H9 (cell line): ENCODE measurements around the gene RERE. TPM values are rescaled to one million over a fixed set of nuclear protein-coding genes. Genes with fewer than 3 reads are reported as not detected.

Experiments
- DNase-seq: peaks from one replicate; pipeline ENCODE4 v3.0.0-alpha.2; 2017
- H2AFZ ChIP-seq: one replicate; pipeline ENCODE4 v1.6.1; 2013; ENCODE audit warnings: mild to moderate bottlenecking, low read length, control low read depth, moderate library complexity
- H2AK5ac ChIP-seq: 2 replicates; pipeline ENCODE4 v1.6.1; 2013; ENCODE audit warnings: low read length, control low read depth, mixed read lengths; ENCODE audit not compliant: insufficient read length
- H2BK120ac ChIP-seq: one replicate; pipeline ENCODE4 v1.6.1; 2013; ENCODE audit warnings: low read depth, mild to moderate bottlenecking, low read length, control low read depth, inconsistent platforms; ENCODE audit not compliant: poor library complexity, severe bottlenecking
- H2BK12ac ChIP-seq: 2 replicates; pipeline ENCODE4 v1.6.1; 2013; ENCODE audit warnings: low read length, control low read depth, mixed read lengths, low read depth; ENCODE audit not compliant: insufficient read length
- H2BK15ac ChIP-seq: 2 replicates; pipeline ENCODE4 v1.6.1; 2013; ENCODE audit warnings: low read depth, low read length, control low read depth
- H2BK20ac ChIP-seq: one replicate; pipeline ENCODE4 v1.6.1; 2013; ENCODE audit warnings: low read depth, mild to moderate bottlenecking, low read length, control low read depth, inconsistent platforms; ENCODE audit not compliant: poor library complexity, severe bottlenecking
- H2BK5ac ChIP-seq: 2 replicates; pipeline ENCODE4 v1.6.1; 2013; ENCODE audit warnings: low read length, control low read depth, mixed read lengths; ENCODE audit not compliant: insufficient read length
- H3K14ac ChIP-seq: 2 replicates; pipeline ENCODE4 v1.6.1; 2013; ENCODE audit warnings: low read length, control low read depth; ENCODE audit not compliant: insufficient read depth
- H3K18ac ChIP-seq: 2 replicates; pipeline ENCODE4 v1.6.1; 2013; ENCODE audit warnings: low read depth, mild to moderate bottlenecking, mixed read lengths, low read length, control low read depth; ENCODE audit not compliant: insufficient read length
- H3K23ac ChIP-seq: 2 replicates; pipeline ENCODE4 v1.6.1; 2013; ENCODE audit warnings: low read length, control low read depth, mixed read lengths, low read depth; ENCODE audit not compliant: insufficient read length
- H3K23me2 ChIP-seq: 2 replicates; pipeline ENCODE4 v1.6.1; 2013; ENCODE audit warnings: low read depth, mild to moderate bottlenecking, mixed read lengths, low read length, control low read depth; ENCODE audit not compliant: insufficient read length, poor library complexity, severe bottlenecking
- H3K27ac ChIP-seq: 2 replicates; pipeline ENCODE4 v1.5.1; 2013; ENCODE audit warnings: low read length, control low read depth, mixed read lengths, low read depth; ENCODE audit not compliant: insufficient read length
- H3K27me3 ChIP-seq: 2 replicates; pipeline ENCODE4 v1.6.1; 2013; ENCODE audit warnings: low read length, control low read depth, inconsistent platforms; ENCODE audit not compliant: insufficient read depth
- H3K4ac ChIP-seq: 2 replicates; pipeline ENCODE4 v1.6.1; 2013; ENCODE audit warnings: low read depth, mild to moderate bottlenecking, control low read depth, inconsistent platforms, low read length, moderate library complexity
- H3K4me1 ChIP-seq: 2 replicates; pipeline ENCODE4 v1.6.1; 2013; ENCODE audit warnings: low read length, control low read depth, inconsistent platforms; ENCODE audit not compliant: insufficient read depth
- H3K4me2 ChIP-seq: 2 replicates; pipeline ENCODE4 v1.6.1; 2013; ENCODE audit warnings: low read length, control low read depth, mixed read lengths; ENCODE audit not compliant: insufficient read length, insufficient read depth
- H3K56ac ChIP-seq: 2 replicates; pipeline ENCODE4 v1.6.1; 2013; ENCODE audit warnings: low read depth, mild to moderate bottlenecking, mixed read lengths, low read length, control low read depth; ENCODE audit not compliant: insufficient read length
- H3K79me1 ChIP-seq: 2 replicates; pipeline ENCODE4 v1.6.1; 2013; ENCODE audit warnings: low read depth, mild to moderate bottlenecking, moderate library complexity, low read length, control low read depth, inconsistent platforms; ENCODE audit not compliant: insufficient read depth, poor library complexity, severe bottlenecking
- H3K79me2 ChIP-seq: 2 replicates; pipeline ENCODE4 v1.6.1; 2013; ENCODE audit warnings: low read length, control low read depth, inconsistent platforms; ENCODE audit not compliant: insufficient read depth
- H3K9ac ChIP-seq: 2 replicates; pipeline ENCODE4 v1.6.1; 2013; ENCODE audit warnings: low read length, control low read depth, mixed read lengths; ENCODE audit not compliant: insufficient read length; ENCODE audit errors: extremely low read depth
- H3K9me3 ChIP-seq: one replicate; pipeline ENCODE4 v1.6.1; 2013; ENCODE audit warnings: low read depth, low read length, inconsistent platforms; ENCODE audit not compliant: control insufficient read depth
- H3T11ph ChIP-seq: one replicate; pipeline ENCODE4 v1.6.1; 2013; ENCODE audit warnings: mild to moderate bottlenecking, low read length, control low read depth, inconsistent platforms
- H4K20me1 ChIP-seq: one replicate; pipeline ENCODE4 v1.6.1; 2013; ENCODE audit not compliant: control insufficient read depth, insufficient read length, insufficient read depth
- H4K5ac ChIP-seq: 2 replicates; pipeline ENCODE4 v1.6.1; 2013; ENCODE audit warnings: low read depth, mild to moderate bottlenecking, mixed read lengths, low read length, control low read depth; ENCODE audit not compliant: insufficient read length
- H4K8ac ChIP-seq: replicated peaks from 2 replicates; pipeline ENCODE4 v1.6.1; 2013; ENCODE audit warnings: low read length, control low read depth, mixed read lengths, low read depth; ENCODE audit not compliant: insufficient read length
- H4K91ac ChIP-seq: 2 replicates; pipeline ENCODE4 v1.6.1; 2013; ENCODE audit warnings: low read depth, mild to moderate bottlenecking, moderate library complexity, mixed read lengths, low read length, control low read depth; ENCODE audit not compliant: insufficient read length
- H3K27ac Mint-ChIP-seq, 3 experiments: 2 replicates in 2 of 3; 3 replicates in 1 of 3; pipeline ENCODE4 v1.8.0; 2020 to 2021; ENCODE audit warnings: mixed read lengths in 3 of 3, mild to moderate bottlenecking in 1 of 3, moderate library complexity in 1 of 3
- H3K27me3 Mint-ChIP-seq: 2 replicates; pipeline ENCODE4 v1.8.0; 2021; ENCODE audit warnings: low read depth, mild to moderate bottlenecking, moderate library complexity, mixed read lengths
- H3K36me3 Mint-ChIP-seq, 3 experiments: 2 replicates in 2 of 3; 3 replicates in 1 of 3; pipeline ENCODE4 v1.8.0; 2020 to 2021; ENCODE audit warnings: low read depth in 3 of 3, mixed read lengths in 3 of 3; ENCODE audit not compliant: insufficient read depth in 1 of 3
- H3K4me1 Mint-ChIP-seq, 2 experiments: 2 replicates each; pipeline ENCODE4 v1.8.0; 2020; ENCODE audit warnings: mixed read lengths in 2 of 2
- H3K4me3 Mint-ChIP-seq, 2 experiments: 2 replicates in 1 of 2; 3 replicates in 1 of 2; pipeline ENCODE4 v1.8.0; 2020 to 2021; ENCODE audit warnings: mild to moderate bottlenecking in 2 of 2, mixed read lengths in 2 of 2, moderate library complexity in 1 of 2
- H3K9me3 Mint-ChIP-seq, 2 experiments: 2 replicates in 1 of 2; 3 replicates in 1 of 2; pipeline ENCODE4 v1.8.0; 2020; ENCODE audit warnings: mild to moderate bottlenecking in 2 of 2, mixed read lengths in 2 of 2, moderate library complexity in 1 of 2
- CTCF ChIP-seq: fragments of 200-600 bp; sonication (generic); conservative IDR thresholded peaks from 3 replicates; pipeline ENCODE4 v1.8.0; 2021; ENCODE audit warnings: antibody characterized with exemption, mild to moderate bottlenecking
- WGBS: extraction: QIAGEN DNeasy Blood & Tissue Kit; methylation state at CpG from one replicate; pipeline ENCODE4 v1.1.7; 2013; ENCODE audit warnings: missing lambda C conversion rate, low lambda C conversion rate, mixed read lengths; ENCODE audit not compliant: insufficient read length; ENCODE audit errors: extremely low coverage; 5-methylcytosine and 5-hydroxymethylcytosine counted together
- total RNA-seq: library from RNA; stranded (reverse); gene quantifications from 2 replicates; pipeline ENCODE4 v1.2.1, GENCODE V29; 2021

The RERE gene
- total RNA-seq, 1 experiment from 2014 or later: 103 TPM

GRCh38 chr1:8378981-8379470 lies 438.4 kb downstream of the RERE start:
- Mint-ChIP-seq H3K9me3 (no peaks in the 10 kb centered on the region), H3K27ac (peak overlapping the region in 2 of 3 experiments; percentile 65 to 89; a peak in 4 of 7 replicates), H3K4me1 (peaks cover 60 to 63% of the 10 kb centered on the region in 2 experiments), H3K4me3 (no peak overlapping the region), H3K27me3 (no peaks in the 10 kb centered on the region), H3K36me3 (peaks cover 3 to 7% (median 5%) of the 10 kb centered on the region in 3 experiments; a peak in 5 of 7 replicates)
- no peak overlapping the region for H2BK20ac ChIP-seq
- H4K20me1 ChIP-seq: no peaks in the 10 kb centered on the region
- H2BK12ac ChIP-seq: no peak overlapping the region
- peaks cover under 1% of the 10 kb centered on the region; the same call in 1 of the 2 replicates for H3K4me1 ChIP-seq
- no peak overlapping the region for H2AFZ ChIP-seq
- H4K5ac ChIP-seq: no peak overlapping the region
- H2BK120ac ChIP-seq: no peak overlapping the region
- no peak overlapping the region for H3K18ac ChIP-seq
- H3K4ac ChIP-seq: no peak overlapping the region
- no peak overlapping the region for H2BK15ac ChIP-seq
- no peak overlapping the region for H2AK5ac ChIP-seq
- H3K27ac ChIP-seq: no peak overlapping the region
- peak overlapping the region; percentile 50; the same call in 1 of the 2 replicates for H3K14ac ChIP-seq
- no peak overlapping the region for H3K23ac ChIP-seq
- no peaks in the 10 kb centered on the region; the same call in 1 of the 2 replicates for H3K79me2 ChIP-seq
- H4K91ac ChIP-seq: no peak overlapping the region
- TF ChIP-seq CTCF: no peak
- H2BK5ac ChIP-seq: peak overlapping the region; percentile 20
- H3K4me2 ChIP-seq: no peak overlapping the region
- H3T11ph ChIP-seq: no peak overlapping the region
- DNase-seq: no peak
- no CpG with 5 or more reads among the region's 10 CpGs for WGBS
- H3K9ac ChIP-seq: no peak overlapping the region
- peaks cover 9% of the 10 kb centered on the region for H3K79me1 ChIP-seq
- no peaks in the 10 kb centered on the region for H3K9me3 ChIP-seq
- H3K56ac ChIP-seq: no peak overlapping the region
- H3K23me2 ChIP-seq: no peaks in the 10 kb centered on the region
- no peak overlapping the region for H4K8ac ChIP-seq
- no peaks in the 10 kb centered on the region for H3K27me3 ChIP-seq
